ENCODE measurements around the gene SKI.

SKI gene

GRCh38 chr1:2205191-2205952, 22.7 kb upstream of the SKI start:
- TF ChIP-seq CTCF (conservative IDR thresholded peaks at IDR 0.05; ENCODE audit: low read length), result no peak
- H3K4me3 ChIP-seq (ENCODE audit: low read length), result peak overlapping the region; percentile 48
- peak; percentile 94 for DNase-seq (ENCODE audit: low read depth)

GRCh38 chr1:2206813-2207487, 21.2 kb upstream of the SKI start:
- no peak for DNase-seq (ENCODE audit: low read depth)
- peak overlapping the region; percentile 50 for H3K4me3 ChIP-seq (ENCODE audit: low read length)
- no peak for TF ChIP-seq CTCF (conservative IDR thresholded peaks at IDR 0.05; ENCODE audit: low read length)

GRCh38 chr1:2208309-2209239, 19.5 kb upstream of the SKI start:
- peak; percentile 93 for DNase-seq (ENCODE audit: low read depth)

GRCh38 chr1:2209400-2210083, 18.6 kb upstream of the SKI start:
- peak; percentile 12 for DNase-seq (ENCODE audit: low read depth)
- no peak overlapping the region for H3K4me3 ChIP-seq (ENCODE audit: low read length)
- no peak for TF ChIP-seq CTCF (conservative IDR thresholded peaks at IDR 0.05; ENCODE audit: low read length)

More at GRCh38 chr1:2208309-2209239, 19.5 kb upstream of the SKI start:
- peak; percentile 12; the same call in 1 of the 2 replicates for TF ChIP-seq CTCF (conservative IDR thresholded peaks at IDR 0.05; ENCODE audit: low read length)
- peak overlapping the region; percentile 34 for H3K4me3 ChIP-seq (ENCODE audit: low read length)

- TF ChIP-seq CTCF (conservative IDR thresholded peaks at IDR 0.05; ENCODE audit: low read length), result no peak
- DNase-seq (ENCODE audit: low read depth), result no peak
- no peak overlapping the region for H3K4me3 ChIP-seq (ENCODE audit: low read length)
Measured at GRCh38 chr1:2210084-2210653, 17.9 kb upstream of the SKI start.

- TF ChIP-seq CTCF (conservative IDR thresholded peaks at IDR 0.05; ENCODE audit: low read length), result no peak
- DNase-seq (ENCODE audit: low read depth), result no peak
- no peak overlapping the region for H3K4me3 ChIP-seq (ENCODE audit: low read length)
Measured at GRCh38 chr1:2210786-2211185, 17.3 kb upstream of the SKI start.

Measured in AG10803 (cell line).